HG03442 (cell line): ENCODE measurements around the gene EMSY.
"Not testable (repeated sequence)": the region's sequence is repeated elsewhere in the genome, so short reads cannot be mapped to it uniquely, and the experiment has no call there.

ENCODE experiments used
- ATAC-seq: cut with Tn5 transposase; IDR thresholded peaks from one replicate; pipeline ENCODE4 v1.9.1; 2021; ENCODE audit warnings: mild to moderate bottlenecking, moderate library complexity; ENCODE audit not compliant: unreplicated experiment

EMSY gene

GRCh38 chr11:76562541-76562940, 117.7 kb downstream of the EMSY start:
- no peak for ATAC-seq

GRCh38 chr11:76564364-76564763, 119.5 kb downstream of the EMSY start:
- ATAC-seq: no peak

- ATAC-seq: no peak
These were observed 122.0 kb downstream of the EMSY start for GRCh38 chr11:76566811-76567210.

GRCh38 chr11:76567261-76567660, 122.4 kb downstream of the EMSY start:
- no peak for ATAC-seq

- ATAC-seq: no peak
These were observed 123.3 kb downstream of the EMSY start for GRCh38 chr11:76568139-76568538.

GRCh38 chr11:76568621-76569020, 123.8 kb downstream of the EMSY start:
- ATAC-seq: no peak

- not testable (repeated sequence) for ATAC-seq
These were observed 127.5 kb downstream of the EMSY start for GRCh38 chr11:76572181-76572875.

GRCh38 chr11:76574406-76574805, 129.6 kb downstream of the EMSY start:
- ATAC-seq: no peak

GRCh38 chr11:76574879-76575278, 130.1 kb downstream of the EMSY start:
- no peak for ATAC-seq

GRCh38 chr11:76577226-76577920, 132.6 kb downstream of the EMSY start:
- no peak for ATAC-seq

GRCh38 chr11:76577921-76578653, 133.3 kb downstream of the EMSY start:
- no peak for ATAC-seq

GRCh38 chr11:76578654-76579055, 133.8 kb downstream of the EMSY start:
- ATAC-seq: no peak

GRCh38 chr11:76579056-76579751, 134.4 kb downstream of the EMSY start:
- no peak for ATAC-seq

- ATAC-seq: no peak
These were observed 134.9 kb downstream of the EMSY start for GRCh38 chr11:76579752-76580151.

- ATAC-seq: not testable (repeated sequence)
These were observed 137.7 kb downstream of the EMSY start for GRCh38 chr11:76582471-76582870.

- no peak for ATAC-seq
These were observed 143.1 kb downstream of the EMSY start for GRCh38 chr11:76587820-76588454.

- ATAC-seq: no peak
These were observed 143.9 kb downstream of the EMSY start for GRCh38 chr11:76588455-76589325.

- no peak for ATAC-seq
These were observed 144.7 kb downstream of the EMSY start for GRCh38 chr11:76589477-76589876.

GRCh38 chr11:76589964-76590950, 145.4 kb downstream of the EMSY start:
- ATAC-seq: no peak
